ENCODE measurements around the gene CACNA1C. TPM values are rescaled to one million over a fixed set of nuclear protein-coding genes. Genes with fewer than 3 reads are reported as not detected.

The CACNA1C gene
- total RNA-seq, 1 donor from 2014 or later, result 15.6 TPM

DNA sequence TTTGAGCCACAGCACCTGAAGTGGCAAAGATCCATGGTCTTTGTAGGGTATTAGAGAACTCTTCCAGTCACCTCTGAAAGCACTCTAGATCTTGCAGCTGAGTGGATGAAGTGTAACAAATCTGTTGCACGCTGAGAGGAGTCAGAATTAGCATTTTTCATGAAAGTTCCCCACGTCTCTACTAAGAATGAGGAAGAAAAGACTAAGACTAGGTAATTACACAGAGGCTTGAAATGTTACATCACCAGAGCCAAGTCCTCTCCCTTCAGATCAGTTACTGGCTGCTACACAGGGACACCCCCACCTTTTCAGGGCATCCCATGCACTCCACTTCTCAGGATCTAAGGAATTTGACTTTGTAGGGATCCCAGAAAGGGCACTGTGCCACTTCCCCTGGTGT is 643.3 kb downstream of the CACNA1C start:
- no peaks in the 10 kb centered on the region for H3K36me3 ChIP-seq
- no peak for ATAC-seq
- H3K27me3 ChIP-seq, result peaks cover 10% of the 10 kb centered on the region
- no peak overlapping the region for H3K27ac ChIP-seq
- intact Hi-C loops (cut with DNase I), result no loop called here
- no peak overlapping the region for H3K4me3 ChIP-seq
- no peaks in the 10 kb centered on the region for H3K9me3 ChIP-seq
- TF ChIP-seq, protein P1, sequence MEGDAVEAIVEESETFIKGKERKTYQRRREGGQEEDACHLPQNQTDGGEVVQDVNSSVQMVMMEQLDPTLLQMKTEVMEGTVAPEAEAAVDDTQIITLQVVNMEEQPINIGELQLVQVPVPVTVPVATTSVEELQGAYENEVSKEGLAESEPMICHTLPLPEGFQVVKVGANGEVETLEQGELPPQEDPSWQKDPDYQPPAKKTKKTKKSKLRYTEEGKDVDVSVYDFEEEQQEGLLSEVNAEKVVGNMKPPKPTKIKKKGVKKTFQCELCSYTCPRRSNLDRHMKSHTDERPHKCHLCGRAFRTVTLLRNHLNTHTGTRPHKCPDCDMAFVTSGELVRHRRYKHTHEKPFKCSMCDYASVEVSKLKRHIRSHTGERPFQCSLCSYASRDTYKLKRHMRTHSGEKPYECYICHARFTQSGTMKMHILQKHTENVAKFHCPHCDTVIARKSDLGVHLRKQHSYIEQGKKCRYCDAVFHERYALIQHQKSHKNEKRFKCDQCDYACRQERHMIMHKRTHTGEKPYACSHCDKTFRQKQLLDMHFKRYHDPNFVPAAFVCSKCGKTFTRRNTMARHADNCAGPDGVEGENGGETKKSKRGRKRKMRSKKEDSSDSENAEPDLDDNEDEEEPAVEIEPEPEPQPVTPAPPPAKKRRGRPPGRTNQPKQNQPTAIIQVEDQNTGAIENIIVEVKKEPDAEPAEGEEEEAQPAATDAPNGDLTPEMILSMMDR (IDR thresholded peaks at IDR 0.05), result no peak
- H3K4me1 ChIP-seq, result no peaks in the 10 kb centered on the region
- no peak for DNase-seq

DNA sequence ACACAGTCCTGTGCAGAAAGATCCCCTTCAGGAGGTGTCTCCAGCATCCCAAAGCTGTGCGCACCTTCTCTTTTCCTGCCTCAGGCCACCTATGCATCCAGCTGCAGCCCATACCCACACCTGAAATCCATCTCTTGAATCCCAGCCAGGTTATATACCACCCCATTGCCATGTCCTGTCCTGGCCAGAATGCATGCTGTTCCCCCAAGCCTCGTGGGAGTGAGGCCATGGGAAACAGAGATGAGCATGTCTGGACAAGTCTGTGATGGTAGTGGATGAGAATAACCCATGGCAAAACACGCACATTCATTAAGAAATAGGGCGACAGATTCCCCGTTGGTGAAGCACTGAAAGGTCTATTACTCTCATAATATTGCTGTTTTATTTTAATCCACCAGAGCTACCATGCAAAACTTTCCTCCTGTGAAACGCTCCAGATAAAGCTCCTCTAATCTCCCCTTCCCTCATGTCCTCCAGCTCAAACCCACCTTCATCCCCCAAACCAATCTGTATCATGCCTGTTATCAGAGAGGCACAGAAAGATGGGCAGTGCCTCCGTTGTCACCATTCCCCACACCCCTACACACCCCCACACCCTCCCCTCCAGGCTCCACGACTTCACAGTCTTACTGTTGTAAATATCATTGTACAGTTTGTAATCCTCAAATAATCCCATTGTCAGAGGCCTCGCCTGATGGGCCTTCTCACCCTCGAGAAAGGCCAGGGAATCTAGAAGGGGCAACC is 644.4 kb downstream of the CACNA1C start:
- DNase-seq, result no peak
- Histone ChIP-seq H3K9me3 (no peaks in the 10 kb centered on the region), H3K36me3 (no peaks in the 10 kb centered on the region), H3K4me1 (no peaks in the 10 kb centered on the region), H3K27ac (no peak overlapping the region), H3K4me3 (no peak overlapping the region), H3K27me3 (peaks cover 1% of the 10 kb centered on the region)
- intact Hi-C loops (cut with DNase I), result no loop called here
- TF ChIP-seq, protein P1 (IDR thresholded peaks at IDR 0.05), result no peak
- no peak for ATAC-seq

DNA sequence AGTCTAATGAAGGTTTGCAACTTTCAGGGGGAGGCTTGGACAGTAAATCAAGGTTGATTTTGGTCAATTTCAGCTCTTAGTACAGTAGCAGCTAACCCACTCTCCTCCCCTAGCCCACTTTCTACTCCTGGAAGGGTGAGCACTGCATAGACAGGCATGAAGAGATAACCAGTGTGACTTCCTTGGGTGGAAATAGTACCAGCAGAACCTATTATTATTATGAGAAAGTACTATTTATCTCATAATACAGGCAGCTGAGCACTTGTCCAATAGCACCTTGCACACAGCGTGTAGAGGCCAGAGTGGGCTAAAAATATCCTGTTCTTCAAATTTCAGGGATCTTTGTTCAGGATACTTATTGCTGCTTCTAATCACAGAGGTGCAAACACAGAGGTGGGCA is 645.8 kb downstream of the CACNA1C start:
- no peak overlapping the region for H3K27ac ChIP-seq
- ATAC-seq, result no peak
- H3K27me3 ChIP-seq, result no peaks in the 10 kb centered on the region
- H3K36me3 ChIP-seq, result no peaks in the 10 kb centered on the region
- H3K9me3 ChIP-seq, result no peaks in the 10 kb centered on the region
- H3K4me3 ChIP-seq, result no peak overlapping the region
- intact Hi-C loops (cut with DNase I), result no loop called here
- no peak for DNase-seq
- TF ChIP-seq, protein P1 (IDR thresholded peaks at IDR 0.05), result no peak
- no peaks in the 10 kb centered on the region for H3K4me1 ChIP-seq

- TF ChIP-seq, protein P1 (IDR thresholded peaks at IDR 0.05), result no peak
- Histone ChIP-seq H3K27ac (no peak overlapping the region), H3K27me3 (no peaks in the 10 kb centered on the region), H3K4me1 (no peaks in the 10 kb centered on the region), H3K4me3 (no peak overlapping the region), H3K36me3 (no peaks in the 10 kb centered on the region), H3K9me3 (peaks cover 19% of the 10 kb centered on the region)
- no peak for DNase-seq
- intact Hi-C loops (cut with DNase I), result no loop called here
- ATAC-seq, result no peak
Measured at GRCh38 chr12:2710701-2711100, 657.9 kb downstream of the CACNA1C start.

DNA sequence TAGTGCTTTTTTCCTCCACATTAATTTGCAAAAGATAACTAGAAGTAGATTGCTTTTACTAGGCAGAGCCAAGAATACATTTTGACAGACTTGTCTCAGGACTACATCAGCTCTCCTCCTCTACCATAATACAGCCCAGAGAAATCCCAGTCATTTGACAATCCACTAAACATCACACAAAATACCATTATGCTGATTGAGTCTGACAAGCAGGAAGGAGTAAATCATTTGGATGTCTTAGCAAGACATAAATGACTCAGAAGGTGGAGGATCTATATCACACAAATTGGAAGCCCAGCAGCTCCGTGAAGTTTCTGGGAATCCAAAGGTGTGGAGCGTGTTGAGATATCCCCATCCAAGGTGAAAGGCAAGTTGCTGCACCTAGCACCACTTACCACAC is 666.6 kb downstream of the CACNA1C start:
- H3K27me3 ChIP-seq, result no peaks in the 10 kb centered on the region
- no peaks in the 10 kb centered on the region for H3K4me1 ChIP-seq
- no peak overlapping the region for H3K27ac ChIP-seq
- H3K36me3 ChIP-seq, result no peaks in the 10 kb centered on the region
- intact Hi-C loops (cut with DNase I), result no loop called here
- TF ChIP-seq, protein P1 (IDR thresholded peaks at IDR 0.05), result no peak
- no peak overlapping the region for H3K4me3 ChIP-seq
- ATAC-seq, result no peak
- DNase-seq, result no peak
- no peaks in the 10 kb centered on the region for H3K9me3 ChIP-seq

DNA sequence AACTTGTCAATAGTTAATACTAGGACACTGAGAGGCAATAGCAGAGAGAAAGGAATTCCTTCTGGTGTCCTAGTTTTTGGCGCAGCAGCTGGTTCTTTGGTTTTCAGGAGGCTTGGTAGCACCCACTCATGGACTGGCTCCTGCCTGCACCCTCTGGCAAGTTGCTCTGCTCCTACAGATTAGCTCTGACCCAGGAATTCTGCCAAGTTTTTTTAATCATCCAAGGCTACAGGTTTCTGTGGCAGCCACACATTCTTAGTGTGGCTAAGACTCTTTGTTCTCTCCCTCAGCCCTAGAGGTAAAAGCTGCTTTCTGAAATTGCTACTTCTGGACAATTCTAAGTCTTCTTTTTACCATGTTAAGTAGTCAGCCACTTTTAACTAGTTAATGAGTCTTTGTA is 670.0 kb downstream of the CACNA1C start:
- Histone ChIP-seq H3K4me1 (no peaks in the 10 kb centered on the region), H3K4me3 (no peak overlapping the region), H3K9me3 (no peaks in the 10 kb centered on the region), H3K27ac (no peak overlapping the region), H3K27me3 (no peaks in the 10 kb centered on the region), H3K36me3 (no peaks in the 10 kb centered on the region)
- DNase-seq (no peak), ATAC-seq (no peak)
- intact Hi-C loops (cut with DNase I), result no loop called here
- TF ChIP-seq, protein P1 (IDR thresholded peaks at IDR 0.05), result no peak

Measured in upper lobe of right lung (tissue), 1 donor.